ENCODE measurements around the gene RNF212. TPM values are rescaled to one million over a fixed set of nuclear protein-coding genes. Genes with fewer than 3 reads are reported as not detected.

RNF212 gene
- total RNA-seq, 2 experiments from 2014 or later: 2.0 to 2.7 TPM

GRCh38 chr4:1084796-1085403 is 28.5 kb downstream of the RNF212 start:
- ChIA-PET POLR2A (no interaction called here), CTCF (no interaction called here)
- no peak for ATAC-seq
- no peak for DNase-seq
- Mint-ChIP-seq H3K4me1 (ENCODE audit: low read depth) (no peaks in the 10 kb centered on the region), H3K27me3 (ENCODE audit: low read depth) (no peaks in the 10 kb centered on the region), H3K36me3 (ENCODE audit: low read depth) (no peaks in the 10 kb centered on the region), H3K27ac (no peak overlapping the region), H3K9me3 (ENCODE audit: insufficient read depth) (no peaks in the 10 kb centered on the region), H3K4me3 (no peak overlapping the region)

GRCh38 chr4:1084394-1084793 is 29.0 kb downstream of the RNF212 start:
- ATAC-seq (no peak), DNase-seq (no peak)
- Mint-ChIP-seq H3K36me3 (ENCODE audit: low read depth) (no peaks in the 10 kb centered on the region), H3K9me3 (ENCODE audit: insufficient read depth) (no peaks in the 10 kb centered on the region), H3K4me1 (ENCODE audit: low read depth) (no peaks in the 10 kb centered on the region), H3K4me3 (no peak overlapping the region), H3K27ac (no peak overlapping the region), H3K27me3 (ENCODE audit: low read depth) (no peaks in the 10 kb centered on the region)
- CTCF ChIA-PET: no interaction called here
- POLR2A ChIA-PET: no interaction called here

GRCh38 chr4:1082215-1083182 is 30.9 kb downstream of the RNF212 start:
- no peaks in the 10 kb centered on the region for H3K36me3 Mint-ChIP-seq (ENCODE audit: low read depth)
- H3K27ac Mint-ChIP-seq: no peak overlapping the region
- ChIA-PET CTCF (no interaction called here), POLR2A (no interaction called here)
- DNase-seq: no peak
- no peaks in the 10 kb centered on the region for H3K9me3 Mint-ChIP-seq (ENCODE audit: insufficient read depth)
- H3K4me3 Mint-ChIP-seq: no peak overlapping the region
- H3K4me1 Mint-ChIP-seq (ENCODE audit: low read depth): no peaks in the 10 kb centered on the region
- H3K27me3 Mint-ChIP-seq (ENCODE audit: low read depth): no peaks in the 10 kb centered on the region
- ATAC-seq: no peak

GRCh38 chr4:1081689-1082040 is 31.7 kb downstream of the RNF212 start:
- no peak overlapping the region for H3K27ac Mint-ChIP-seq
- no peaks in the 10 kb centered on the region for H3K27me3 Mint-ChIP-seq (ENCODE audit: low read depth)
- no peaks in the 10 kb centered on the region for H3K4me1 Mint-ChIP-seq (ENCODE audit: low read depth)
- H3K36me3 Mint-ChIP-seq (ENCODE audit: low read depth): no peaks in the 10 kb centered on the region
- ATAC-seq (no peak), DNase-seq (no peak)
- POLR2A ChIA-PET: no interaction called here
- H3K9me3 Mint-ChIP-seq (ENCODE audit: insufficient read depth): no peaks in the 10 kb centered on the region
- CTCF ChIA-PET: no interaction called here
- H3K4me3 Mint-ChIP-seq: no peak overlapping the region

GRCh38 chr4:1080961-1081688 is 32.2 kb downstream of the RNF212 start:
- Mint-ChIP-seq H3K4me3 (no peak overlapping the region), H3K4me1 (ENCODE audit: low read depth) (no peaks in the 10 kb centered on the region), H3K27me3 (ENCODE audit: low read depth) (no peaks in the 10 kb centered on the region), H3K36me3 (ENCODE audit: low read depth) (no peaks in the 10 kb centered on the region), H3K9me3 (ENCODE audit: insufficient read depth) (no peaks in the 10 kb centered on the region), H3K27ac (no peak overlapping the region)
- no peak for ATAC-seq
- DNase-seq: no peak
- CTCF ChIA-PET: no interaction called here
- POLR2A ChIA-PET: no interaction called here

GRCh38 chr4:1080432-1080831 is 32.9 kb downstream of the RNF212 start:
- Mint-ChIP-seq H3K9me3 (ENCODE audit: insufficient read depth) (no peaks in the 10 kb centered on the region), H3K27ac (no peak overlapping the region), H3K4me1 (ENCODE audit: low read depth) (no peaks in the 10 kb centered on the region), H3K4me3 (no peak overlapping the region), H3K36me3 (ENCODE audit: low read depth) (no peaks in the 10 kb centered on the region), H3K27me3 (ENCODE audit: low read depth) (no peaks in the 10 kb centered on the region)
- DNase-seq (no peak), ATAC-seq (no peak)
- ChIA-PET POLR2A (no interaction called here), CTCF (no interaction called here)

- ATAC-seq: no peak
- H3K27ac Mint-ChIP-seq: no peak overlapping the region
- H3K4me3 Mint-ChIP-seq: no peak overlapping the region
- POLR2A ChIA-PET: no interaction called here
- H3K36me3 Mint-ChIP-seq (ENCODE audit: low read depth): no peaks in the 10 kb centered on the region
- DNase-seq: no peak
- no peaks in the 10 kb centered on the region for H3K9me3 Mint-ChIP-seq (ENCODE audit: insufficient read depth)
- CTCF ChIA-PET: no interaction called here
- H3K27me3 Mint-ChIP-seq (ENCODE audit: low read depth): peaks cover 5% of the 10 kb centered on the region
- no peaks in the 10 kb centered on the region for H3K4me1 Mint-ChIP-seq (ENCODE audit: low read depth)
Observed at GRCh38 chr4:1079711-1080265, 33.6 kb downstream of the RNF212 start.

GRCh38 chr4:1078490-1078889 is 34.9 kb downstream of the RNF212 start:
- DNase-seq (no peak), ATAC-seq (no peak)
- Mint-ChIP-seq H3K4me1 (ENCODE audit: low read depth) (no peaks in the 10 kb centered on the region), H3K27ac (no peak overlapping the region), H3K27me3 (ENCODE audit: low read depth) (peaks cover 8% of the 10 kb centered on the region), H3K4me3 (no peak overlapping the region), H3K9me3 (ENCODE audit: insufficient read depth) (no peaks in the 10 kb centered on the region), H3K36me3 (ENCODE audit: low read depth) (no peaks in the 10 kb centered on the region)
- ChIA-PET CTCF (no interaction called here), POLR2A (no interaction called here)

GRCh38 chr4:1077711-1078477 is 35.5 kb downstream of the RNF212 start:
- Mint-ChIP-seq H3K4me3 (no peak overlapping the region), H3K27me3 (ENCODE audit: low read depth) (peaks cover 10% of the 10 kb centered on the region), H3K9me3 (ENCODE audit: insufficient read depth) (no peaks in the 10 kb centered on the region), H3K36me3 (ENCODE audit: low read depth) (no peaks in the 10 kb centered on the region), H3K4me1 (ENCODE audit: low read depth) (peaks cover 3% of the 10 kb centered on the region), H3K27ac (no peak overlapping the region)
- DNase-seq (no peak), ATAC-seq (no peak)
- CTCF ChIA-PET: no interaction called here
- POLR2A ChIA-PET: no interaction called here

- Mint-ChIP-seq H3K27me3 (ENCODE audit: low read depth) (peaks cover 21% of the 10 kb centered on the region), H3K4me1 (ENCODE audit: low read depth) (peaks cover 8% of the 10 kb centered on the region), H3K9me3 (ENCODE audit: insufficient read depth) (no peaks in the 10 kb centered on the region), H3K36me3 (ENCODE audit: low read depth) (no peaks in the 10 kb centered on the region), H3K4me3 (no peak overlapping the region), H3K27ac (no peak overlapping the region)
- ChIA-PET CTCF (interaction anchor here (0.7 to 0.8 kb wide), 2 partner anchors 13 to 92 kb away, joined by 3 read pairs; no protein-coding TSS in a partner anchor), POLR2A (no interaction called here)
- ATAC-seq: no peak
- no peak for DNase-seq
Observed at GRCh38 chr4:1075809-1076699, 37.3 kb downstream of the RNF212 start.

GRCh38 chr4:1075225-1075624 is 38.1 kb downstream of the RNF212 start:
- Mint-ChIP-seq H3K27me3 (ENCODE audit: low read depth) (peaks cover 26% of the 10 kb centered on the region), H3K36me3 (ENCODE audit: low read depth) (no peaks in the 10 kb centered on the region), H3K4me3 (no peak overlapping the region), H3K4me1 (ENCODE audit: low read depth) (peaks cover 8% of the 10 kb centered on the region), H3K27ac (no peak overlapping the region), H3K9me3 (ENCODE audit: insufficient read depth) (no peaks in the 10 kb centered on the region)
- no peak for DNase-seq
- ChIA-PET CTCF (interaction anchor here (0.7 to 0.8 kb wide), 2 partner anchors 12 to 93 kb away, joined by 3 read pairs; no protein-coding TSS in a partner anchor), POLR2A (no interaction called here)
- ATAC-seq: no peak
